ENCODE measurements around the gene LARGE1. TPM values are rescaled to one million over a fixed set of nuclear protein-coding genes. Genes with fewer than 3 reads are reported as not detected.

The LARGE1 gene
- total and polyA plus RNA-seq, 2 of the 4 experiments (the other 2 are of a cell fraction), result 6.2 to 12.4 TPM

- ATAC-seq (ENCODE audit: low read depth) (no peak), DNase-seq (no peak)
- intact Hi-C loops (cut with micrococcal nuclease), result no loop called here
- Histone ChIP-seq H3K79me1 (ENCODE audit: low read depth in 1 of 2, low read length in 2 of 2) (no peaks in the 10 kb centered on the region), H3K23ac (ENCODE audit: low read depth, low read length) (no peak overlapping the region), H2BK120ac (ENCODE audit: low read depth, low read length) (no peak overlapping the region), H3K9me1 (ENCODE audit: insufficient read depth, low read length) (no peaks in the 10 kb centered on the region), H2AK9ac (replicated peaks; ENCODE audit: low read depth, low read length, poor library complexity) (no peak overlapping the region), H2BK20ac (ENCODE audit: low read depth, low read length) (no peak overlapping the region), H3K4ac (ENCODE audit: low read depth, low read length) (no peak overlapping the region), H3K18ac (ENCODE audit: low read depth, low read length) (no peak overlapping the region), H4K20me1 (ENCODE audit: insufficient read depth, low read length) (no peaks in the 10 kb centered on the region), H3K4me3 (ENCODE audit: insufficient read depth, low read depth, low read length) (no peak overlapping the region), H3K4me2 (ENCODE audit: low read depth, low read length) (no peak overlapping the region), H2BK15ac (ENCODE audit: low read depth, low read length) (no peak overlapping the region), H4K91ac (ENCODE audit: insufficient read depth, low read depth, low read length) (no peak overlapping the region), H3K27me3 (ENCODE audit: control insufficient read depth, insufficient read depth, low read length) (no peaks in the 10 kb centered on the region), H3K27ac (ENCODE audit: insufficient read depth, low read length) (no peak overlapping the region), H3K56ac (ENCODE audit: extremely low read depth, insufficient read depth, low read length) (no peak overlapping the region), H2AK5ac (ENCODE audit: low read depth, low read length) (no peak overlapping the region), H3K9me3 (ENCODE audit: control insufficient read depth, insufficient read depth, low read length) (no peaks in the 10 kb centered on the region), H4K5ac (ENCODE audit: low read depth, low read length) (no peak overlapping the region), H3K4me1 (ENCODE audit: control insufficient read depth, insufficient read depth, low read length) (no peaks in the 10 kb centered on the region), H2BK5ac (ENCODE audit: low read depth, low read length, poor library complexity, severe bottlenecking) (no peak overlapping the region), H3K9ac (ENCODE audit: low read depth, low read length) (no peak overlapping the region), H3K36me3 (ENCODE audit: control insufficient read depth, insufficient read depth, low read length) (no peaks in the 10 kb centered on the region), H3K14ac (replicated peaks; ENCODE audit: low read depth, low read length) (no peak overlapping the region), H4K8ac (ENCODE audit: low read depth in 2 of 2, low read length in 2 of 2) (no peak overlapping the region), H2AFZ (replicated peaks; ENCODE audit: low read length, poor library complexity) (no peak overlapping the region)
- dilution Hi-C loops (cut with HindIII; ENCODE audit: low sequenced_read_pairs, unreplicated experiment), result no loop called here
- WGBS, 2 experiments (ENCODE audit: extremely low coverage in 2 of 2, insufficient read length in 1 of 2), result no CpG with 5 or more reads among the region's 2 CpGs
- ChIA-PET CTCF (interaction anchor here (1.3 kb wide), 1 partner anchor 273 kb away, joined by 4 read pairs; no protein-coding TSS in a partner anchor), POLR2A (ENCODE audit: unreplicated experiment) (no interaction called here)
- no peak for TF ChIP-seq SMC3 (IDR thresholded peaks at IDR 0.05; ENCODE audit: low read depth, low read length)
- no peak for TF ChIP-seq RAD21 (IDR thresholded peaks at IDR 0.05; ENCODE audit: low read length)
- no peak for TF ChIP-seq CHD1 (IDR thresholded peaks at IDR 0.05; ENCODE audit: low read depth, low read length)
- TF ChIP-seq MXI1 (IDR thresholded peaks at IDR 0.05; ENCODE audit: borderline replicate concordance, low read depth, low read length), result no peak
- no peak for TF ChIP-seq RCOR1 (IDR thresholded peaks at IDR 0.05; ENCODE audit: insufficient replicate concordance, low read length)
- no peak for TF ChIP-seq FOS (IDR thresholded peaks at IDR 0.05; ENCODE audit: low read depth, low read length)
- TF ChIP-seq MAFK (IDR thresholded peaks at IDR 0.05; ENCODE audit: low read depth, low read length), result no peak
- TF ChIP-seq CEBPB (IDR thresholded peaks at IDR 0.05; ENCODE audit: low read depth, low read length), result no peak
- TF ChIP-seq ELK1 (IDR thresholded peaks at IDR 0.05; ENCODE audit: borderline replicate concordance, low read depth, low read length), result no peak
- no peak for TF ChIP-seq BHLHE40 (IDR thresholded peaks at IDR 0.05; ENCODE audit: low read depth, low read length)
- no peak for TF ChIP-seq MAZ (IDR thresholded peaks at IDR 0.05; ENCODE audit: borderline replicate concordance, low read depth, low read length)
- TF ChIP-seq USF2 (IDR thresholded peaks at IDR 0.05; ENCODE audit: low read depth, low read length), result no peak
- no peak for TF ChIP-seq NFE2L2 (IDR thresholded peaks at IDR 0.05; ENCODE audit: low read depth, low read length)
- in situ Hi-C loops (cut with MboI; ENCODE audit: low sequenced_read_pairs), result loop anchor here (5.0 kb wide), 1 partner anchor 273 kb away; no protein-coding TSS in a partner anchor
- BruUV-seq (replicated peaks), result no TSS peak
These were observed 345.2 kb downstream of the LARGE1 start for GRCh38 chr22:33575041-33575440.

All from IMR-90 (cell line).